ENCODE measurements around the gene CTSZ. TPM values are rescaled to one million over a fixed set of nuclear protein-coding genes. Genes with fewer than 3 reads are reported as not detected.

CTSZ gene
- total and polyA plus RNA-seq, 2 donors (not counting 1 experiment from before 2014, with no cell fraction given), result 285 to 319 TPM

DNA sequence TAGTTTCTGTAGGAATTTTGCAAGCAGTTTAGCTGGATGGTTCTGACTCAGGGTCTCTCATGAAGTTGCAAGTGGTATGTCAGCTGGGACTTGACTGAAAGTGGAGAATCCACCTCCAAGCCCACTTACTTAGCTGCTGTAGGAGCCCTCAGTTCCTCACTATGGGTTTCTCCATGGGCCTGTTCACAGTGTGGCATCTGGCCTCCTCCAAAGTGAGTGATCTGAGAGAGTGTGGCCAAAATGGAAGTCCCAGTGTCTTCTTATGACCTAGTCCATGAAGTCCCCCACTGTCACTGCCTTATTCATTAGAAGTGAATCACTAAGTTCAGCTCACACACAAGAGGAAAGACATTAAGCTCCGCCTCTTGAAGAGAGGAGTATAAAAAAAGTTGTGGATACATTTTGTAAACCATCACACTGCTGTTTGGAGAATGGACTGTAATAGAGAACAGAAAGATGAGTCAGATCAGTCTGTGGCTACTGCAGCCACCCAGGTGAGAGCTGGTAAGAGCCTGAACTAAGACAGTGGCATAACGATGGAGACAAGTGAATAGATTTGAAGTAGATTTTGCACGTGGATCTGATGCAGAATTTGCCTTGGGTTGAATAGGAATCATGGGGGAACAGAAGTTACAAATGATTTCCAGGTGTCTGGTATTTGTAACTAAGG, 30.9 kb downstream of the CTSZ start:
- no peak overlapping the region for H3K27ac ChIP-seq (ENCODE audit: low read length in 2 of 2)
- H3K79me2 ChIP-seq (ENCODE audit: control insufficient read depth, insufficient read depth, low read length), result peaks cover 6% of the 10 kb centered on the region
- H2AFZ ChIP-seq (ENCODE audit: insufficient read depth, low read depth, low read length, poor library complexity, severe bottlenecking), result no peak overlapping the region
- peaks cover 11 to 22% of the 10 kb centered on the region in 2 donors for H3K4me1 ChIP-seq (ENCODE audit: control insufficient read depth in 2 of 2, insufficient read depth in 2 of 2, low read length in 2 of 2)
- Mint-ChIP-seq H3K4me3 (no peak overlapping the region), H3K27me3 (no peaks in the 10 kb centered on the region), H3K27ac (no peak overlapping the region), H3K9me3 (ENCODE audit: insufficient read depth) (no peaks in the 10 kb centered on the region), H3K4me1 (peaks cover 24% of the 10 kb centered on the region)
- no peak overlapping the region for H3K9ac ChIP-seq (ENCODE audit: low read length)
- intact Hi-C loops (cut with micrococcal nuclease), result no loop called here
- no peaks in the 10 kb centered on the region for H3K27me3 ChIP-seq (replicated peaks in 1 of 4; ENCODE audit: control extremely low read depth in 1 of 4, control insufficient read depth in 3 of 4, insufficient read depth in 4 of 4, low read length in 3 of 4)
- peaks cover 1 to 9% (median 7%) of the 10 kb centered on the region in 3 donors for H3K9me3 ChIP-seq (ENCODE audit: control extremely low read depth in 1 of 3, control insufficient read depth in 2 of 3, insufficient read depth in 1 of 3, low read length in 2 of 3)
- ATAC-seq (ENCODE audit: low read depth) (no peak), DNase-seq (no peak)
- no peaks in the 10 kb centered on the region for H3K36me3 ChIP-seq (replicated peaks in 1 of 2; ENCODE audit: control extremely low read depth in 1 of 2, control insufficient read depth in 1 of 2, extremely low read depth in 1 of 2, insufficient read depth in 2 of 2, low read length in 1 of 2)
- ChIA-PET POLR2A (no interaction called here), CTCF (interaction anchor here (0.7 kb wide), 2 partner anchors 112 to 1273 kb away, joined by 3 to 4 read pairs; no protein-coding TSS in a partner anchor)
- no peaks in the 10 kb centered on the region for H4K20me1 ChIP-seq (ENCODE audit: control insufficient read depth, insufficient read depth, low read length, poor library complexity, severe bottlenecking)
- TF ChIP-seq EZH2 (IDR thresholded peaks at IDR 0.05; ENCODE audit: borderline replicate concordance, insufficient read depth, low read depth, low read length, poor library complexity, severe bottlenecking), result no peak
- TF ChIP-seq, protein P1, sequence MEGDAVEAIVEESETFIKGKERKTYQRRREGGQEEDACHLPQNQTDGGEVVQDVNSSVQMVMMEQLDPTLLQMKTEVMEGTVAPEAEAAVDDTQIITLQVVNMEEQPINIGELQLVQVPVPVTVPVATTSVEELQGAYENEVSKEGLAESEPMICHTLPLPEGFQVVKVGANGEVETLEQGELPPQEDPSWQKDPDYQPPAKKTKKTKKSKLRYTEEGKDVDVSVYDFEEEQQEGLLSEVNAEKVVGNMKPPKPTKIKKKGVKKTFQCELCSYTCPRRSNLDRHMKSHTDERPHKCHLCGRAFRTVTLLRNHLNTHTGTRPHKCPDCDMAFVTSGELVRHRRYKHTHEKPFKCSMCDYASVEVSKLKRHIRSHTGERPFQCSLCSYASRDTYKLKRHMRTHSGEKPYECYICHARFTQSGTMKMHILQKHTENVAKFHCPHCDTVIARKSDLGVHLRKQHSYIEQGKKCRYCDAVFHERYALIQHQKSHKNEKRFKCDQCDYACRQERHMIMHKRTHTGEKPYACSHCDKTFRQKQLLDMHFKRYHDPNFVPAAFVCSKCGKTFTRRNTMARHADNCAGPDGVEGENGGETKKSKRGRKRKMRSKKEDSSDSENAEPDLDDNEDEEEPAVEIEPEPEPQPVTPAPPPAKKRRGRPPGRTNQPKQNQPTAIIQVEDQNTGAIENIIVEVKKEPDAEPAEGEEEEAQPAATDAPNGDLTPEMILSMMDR (IDR thresholded peaks at IDR 0.05), result no peak
- no peak overlapping the region for H3K4me2 ChIP-seq (replicated peaks; ENCODE audit: low read depth, low read length, poor library complexity, severe bottlenecking)
- no peak overlapping the region for H3K4me3 ChIP-seq (ENCODE audit: control extremely low read depth in 1 of 5, extremely low read depth in 1 of 5, insufficient read depth in 1 of 5, low read depth in 2 of 5, low read length in 4 of 5)
- 100% methylated on average over 1 of the region's 3 CpGs for WGBS (ENCODE audit: insufficient coverage)

DNA sequence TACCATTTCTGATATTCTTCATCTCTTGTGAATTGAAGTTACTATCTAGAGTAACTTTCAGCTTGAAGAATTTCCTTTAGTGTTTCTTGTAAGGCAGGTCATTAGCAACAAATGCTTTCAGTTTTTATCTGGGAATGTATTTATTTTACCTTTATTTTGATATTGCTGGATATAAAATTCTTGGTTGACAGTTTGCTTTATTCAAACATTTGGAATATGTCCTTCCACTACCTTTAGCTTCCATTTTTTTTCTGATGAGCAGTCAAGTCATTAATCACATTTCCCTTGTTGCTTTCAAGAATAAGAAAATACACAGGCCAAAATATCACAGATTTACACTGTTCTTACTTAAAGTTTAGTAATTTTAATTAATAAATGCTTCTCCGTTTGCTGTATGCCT, 31.7 kb downstream of the CTSZ start:
- ChIA-PET CTCF (no interaction called here), POLR2A (no interaction called here)
- WGBS (ENCODE audit: insufficient coverage), result 83% methylated on average over 1 of the region's 1 CpG
- H3K4me1 ChIP-seq (ENCODE audit: control insufficient read depth in 2 of 2, insufficient read depth in 2 of 2, low read length in 2 of 2), result peaks cover 13 to 22% of the 10 kb centered on the region in 2 donors
- no peak for ATAC-seq (ENCODE audit: low read depth)
- no peak for TF ChIP-seq EZH2 (IDR thresholded peaks at IDR 0.05; ENCODE audit: borderline replicate concordance, insufficient read depth, low read depth, low read length, poor library complexity, severe bottlenecking)
- TF ChIP-seq, protein P1 (IDR thresholded peaks at IDR 0.05), result no peak
- intact Hi-C loops (cut with micrococcal nuclease), result no loop called here
- no peaks in the 10 kb centered on the region for H3K27me3 ChIP-seq (replicated peaks in 1 of 4; ENCODE audit: control extremely low read depth in 1 of 4, control insufficient read depth in 3 of 4, insufficient read depth in 4 of 4, low read length in 3 of 4)
- no peak overlapping the region for H3K27ac ChIP-seq (ENCODE audit: low read length in 2 of 2)
- no peaks in the 10 kb centered on the region for H4K20me1 ChIP-seq (ENCODE audit: control insufficient read depth, insufficient read depth, low read length, poor library complexity, severe bottlenecking)
- no peak overlapping the region for H3K9ac ChIP-seq (ENCODE audit: low read length)
- no peaks in the 10 kb centered on the region for H3K36me3 ChIP-seq (replicated peaks in 1 of 2; ENCODE audit: control extremely low read depth in 1 of 2, control insufficient read depth in 1 of 2, extremely low read depth in 1 of 2, insufficient read depth in 2 of 2, low read length in 1 of 2)
- no peak for DNase-seq
- peaks cover 1 to 9% (median 7%) of the 10 kb centered on the region in 3 donors for H3K9me3 ChIP-seq (ENCODE audit: control extremely low read depth in 1 of 3, control insufficient read depth in 2 of 3, insufficient read depth in 1 of 3, low read length in 2 of 3)
- H3K4me2 ChIP-seq (replicated peaks; ENCODE audit: low read depth, low read length, poor library complexity, severe bottlenecking), result no peak overlapping the region
- H3K9me3 Mint-ChIP-seq (ENCODE audit: insufficient read depth), result no peaks in the 10 kb centered on the region
- H3K79me2 ChIP-seq (ENCODE audit: control insufficient read depth, insufficient read depth, low read length), result no peaks in the 10 kb centered on the region
- no peak overlapping the region for H3K4me3 Mint-ChIP-seq
- H3K4me3 ChIP-seq (ENCODE audit: control extremely low read depth in 1 of 5, extremely low read depth in 1 of 5, insufficient read depth in 1 of 5, low read depth in 2 of 5, low read length in 4 of 5), result no peak overlapping the region
- H2AFZ ChIP-seq (ENCODE audit: insufficient read depth, low read depth, low read length, poor library complexity, severe bottlenecking), result no peak overlapping the region
- no peak overlapping the region for H3K27ac Mint-ChIP-seq
- H3K4me1 Mint-ChIP-seq, result peaks cover 24% of the 10 kb centered on the region
- H3K27me3 Mint-ChIP-seq, result no peaks in the 10 kb centered on the region
